ENCODE results near the gene MOV10L1.
"Not testable (repeated sequence)": the region's sequence is repeated elsewhere in the genome, so short reads cannot be mapped to it uniquely, and the experiment has no call there.

Gene MOV10L1

DNA sequence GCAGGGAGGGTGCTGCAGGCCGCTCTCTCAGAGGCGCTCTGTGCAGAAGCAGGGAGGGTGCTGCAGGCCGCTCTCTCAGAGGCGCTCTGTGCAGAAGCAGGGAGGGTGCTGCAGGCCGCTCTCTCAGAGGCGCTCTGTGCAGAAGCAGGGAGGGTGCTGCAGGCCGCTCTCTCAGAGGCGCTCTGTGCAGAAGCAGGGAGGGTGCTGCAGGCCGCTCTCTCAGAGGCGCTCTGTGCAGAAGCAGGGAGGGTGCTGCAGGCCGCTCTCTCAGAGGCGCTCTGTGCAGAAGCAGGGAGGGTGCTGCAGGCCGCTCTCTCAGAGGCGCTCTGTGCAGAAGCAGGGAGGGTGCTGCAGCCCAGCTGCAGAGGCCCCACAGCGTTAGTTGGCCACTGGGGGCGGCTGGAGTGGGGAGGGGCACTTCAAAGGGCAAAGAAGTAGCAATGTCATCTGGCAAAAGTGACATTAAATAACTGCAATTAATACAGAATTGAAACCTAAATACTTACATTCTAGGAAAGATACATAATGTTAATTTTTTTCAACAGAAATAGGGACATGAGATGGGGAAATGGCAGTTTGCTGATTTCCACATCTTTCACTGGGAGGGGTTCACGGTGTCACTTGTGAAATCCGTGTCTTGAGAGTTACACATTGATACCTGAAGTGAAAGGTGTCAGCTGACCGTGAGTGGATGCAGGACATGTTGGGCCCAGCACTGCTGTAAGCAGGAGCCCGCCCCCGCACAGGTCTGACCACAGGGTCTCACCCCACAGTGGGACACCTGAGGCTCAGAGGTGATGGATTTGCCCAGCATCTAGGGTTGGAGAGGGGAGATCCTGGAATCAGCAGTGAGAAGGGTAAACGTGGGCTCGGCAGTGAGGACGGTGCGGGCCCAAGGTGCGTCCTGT is 57.7 kb downstream of the MOV10L1 start:
- not testable (repeated sequence) for H3K4me3 ChIP-seq (ENCODE audit: low read depth, low read length)

GRCh38 chr22:50148166-50148500 is 58.3 kb downstream of the MOV10L1 start:
- no peak for DNase-seq (ENCODE audit: low read depth)
- no peak overlapping the region for H3K4me3 ChIP-seq (ENCODE audit: low read depth, low read length)

More for the DNA sequence above, 57.7 kb downstream of the MOV10L1 start:
- not testable (repeated sequence) for DNase-seq (ENCODE audit: low read depth)

- no peak for DNase-seq (ENCODE audit: low read depth)
- H3K4me3 ChIP-seq (ENCODE audit: low read depth, low read length): no peak overlapping the region
Observed at GRCh38 chr22:50148991-50149721, 59.4 kb downstream of the MOV10L1 start.

GRCh38 chr22:50150161-50151129 is 60.6 kb downstream of the MOV10L1 start:
- DNase-seq (ENCODE audit: low read depth): no peak
- H3K4me3 ChIP-seq (ENCODE audit: low read depth, low read length): no peak overlapping the region

DNA sequence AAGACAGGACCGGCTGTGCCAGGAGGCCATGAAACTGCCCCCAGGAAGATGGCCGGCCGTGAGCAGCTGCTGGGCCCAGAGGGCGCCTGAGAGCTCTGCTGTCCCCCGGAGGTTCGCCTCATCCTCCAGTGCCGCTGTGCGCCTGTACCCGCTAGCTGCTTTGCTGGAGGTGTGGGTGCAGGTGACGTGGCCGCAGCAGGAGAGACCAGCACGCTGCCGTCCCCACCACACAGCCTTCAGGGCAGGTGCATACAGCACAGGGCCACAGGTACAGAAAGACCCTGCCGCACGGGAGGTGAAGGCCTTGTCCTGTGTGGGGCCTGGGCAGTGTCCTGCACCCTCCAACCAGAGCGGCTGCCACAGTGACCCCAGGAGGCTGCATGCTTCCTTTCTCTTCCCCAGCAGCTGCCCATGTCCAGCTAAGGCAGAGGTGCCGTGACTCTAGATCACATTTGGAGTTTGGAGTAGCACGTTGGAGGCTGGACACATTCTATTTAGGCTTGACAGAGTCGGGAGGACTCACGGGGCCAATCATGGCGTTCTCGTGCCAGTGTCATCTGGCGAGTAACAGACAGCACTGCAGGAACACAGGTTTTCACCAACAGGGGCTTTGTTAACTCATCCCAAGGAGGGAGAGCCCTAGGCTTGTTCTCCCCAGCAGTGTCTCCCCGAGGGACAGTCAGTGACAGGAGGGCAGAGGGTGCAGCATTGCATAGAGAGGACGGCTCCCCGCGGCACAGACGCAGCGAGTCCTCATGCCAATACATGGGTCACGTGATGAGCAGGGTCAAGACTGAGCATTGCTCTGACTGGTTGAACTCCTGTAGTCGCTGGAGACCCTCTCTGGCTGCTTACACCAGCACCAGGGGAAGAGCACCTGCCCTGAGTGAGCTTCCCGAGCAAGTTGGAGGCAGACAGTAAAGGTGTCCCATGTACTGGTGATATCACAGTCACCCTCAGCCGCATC is 62.0 kb downstream of the MOV10L1 start:
- DNase-seq (ENCODE audit: low read depth): no peak
- H3K4me3 ChIP-seq (ENCODE audit: low read depth, low read length): no peak overlapping the region

GRCh38 chr22:50153056-50153755 is 63.4 kb downstream of the MOV10L1 start:
- no peak for DNase-seq (ENCODE audit: low read depth)
- H3K4me3 ChIP-seq (ENCODE audit: low read depth, low read length): no peak overlapping the region

GRCh38 chr22:50153756-50154140 is 63.9 kb downstream of the MOV10L1 start:
- no peak overlapping the region for H3K4me3 ChIP-seq (ENCODE audit: low read depth, low read length)
- no peak for DNase-seq (ENCODE audit: low read depth)

GRCh38 chr22:50157709-50158375 is 68.0 kb downstream of the MOV10L1 start:
- H3K4me3 ChIP-seq (ENCODE audit: low read depth, low read length): no peak overlapping the region
- no peak for DNase-seq (ENCODE audit: low read depth)

DNA sequence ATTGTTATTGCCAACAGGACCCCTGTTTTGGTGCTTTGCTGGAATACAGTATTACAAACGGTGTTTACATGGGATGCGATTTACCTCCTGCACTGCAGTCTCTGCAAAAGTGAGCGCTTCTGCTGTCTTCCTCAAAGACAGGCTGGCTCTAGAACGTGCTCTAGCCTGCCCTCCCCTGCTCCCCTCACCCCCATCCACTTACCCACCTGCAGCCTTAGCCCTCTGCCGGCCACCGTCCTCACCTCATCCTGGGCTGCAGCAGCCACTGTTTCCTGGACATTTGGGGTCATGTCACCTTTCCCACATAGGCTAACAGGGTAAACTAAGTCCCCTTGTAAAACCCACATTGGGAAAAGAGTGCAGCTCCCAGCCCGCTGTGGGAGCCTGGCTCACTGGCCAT is 71.1 kb downstream of the MOV10L1 start:
- no peak for DNase-seq (ENCODE audit: low read depth)

GRCh38 chr22:50161508-50162390 is 71.9 kb downstream of the MOV10L1 start:
- DNase-seq (ENCODE audit: low read depth): no peak
- no peak overlapping the region for H3K4me3 ChIP-seq (ENCODE audit: low read depth, low read length)

More for the DNA sequence above, 71.1 kb downstream of the MOV10L1 start:
- no peak overlapping the region for H3K4me3 ChIP-seq (ENCODE audit: low read depth, low read length)

GRCh38 chr22:50162391-50162956 is 72.7 kb downstream of the MOV10L1 start:
- H3K4me3 ChIP-seq (ENCODE audit: low read depth, low read length): no peak overlapping the region
- no peak for DNase-seq (ENCODE audit: low read depth)

- DNase-seq (ENCODE audit: low read depth): no peak
- no peak overlapping the region for H3K4me3 ChIP-seq (ENCODE audit: low read depth, low read length)
Observed at GRCh38 chr22:50165436-50166123, 75.8 kb downstream of the MOV10L1 start.

GRCh38 chr22:50167689-50168489 is 78.1 kb downstream of the MOV10L1 start:
- no peak overlapping the region for H3K4me3 ChIP-seq (ENCODE audit: low read depth, low read length)
- DNase-seq (ENCODE audit: low read depth): no peak

- not testable (repeated sequence) for DNase-seq (ENCODE audit: low read depth); H3K4me3 ChIP-seq (ENCODE audit: low read depth, low read length)
Observed at GRCh38 chr22:50168490-50169180, 78.8 kb downstream of the MOV10L1 start.
